PC-9 (cell line): Measurements from ENCODE around the gene SELE.

Experiments
- EZH2 ChIP-seq: fragments of 200-600 bp; sonication (generic); IDR thresholded peaks from 2 replicates; pipeline ENCODE4 v1.8.0; 2017; ENCODE audit warnings: antibody characterized with exemption, low read depth
- TF ChIP-seq, protein P1 (sequence below): fragments of 200-600 bp; sonication (generic); conservative IDR thresholded peaks from 2 replicates; pipeline ENCODE4 v1.6.1; 2017; ENCODE audit warnings: mixed run types, antibody characterized with exemption, mild to moderate bottlenecking, moderate library complexity

GRCh38 chr1:169768161-169768560, 34.3 kb upstream of the SELE start:
- TF ChIP-seq, protein P1, sequence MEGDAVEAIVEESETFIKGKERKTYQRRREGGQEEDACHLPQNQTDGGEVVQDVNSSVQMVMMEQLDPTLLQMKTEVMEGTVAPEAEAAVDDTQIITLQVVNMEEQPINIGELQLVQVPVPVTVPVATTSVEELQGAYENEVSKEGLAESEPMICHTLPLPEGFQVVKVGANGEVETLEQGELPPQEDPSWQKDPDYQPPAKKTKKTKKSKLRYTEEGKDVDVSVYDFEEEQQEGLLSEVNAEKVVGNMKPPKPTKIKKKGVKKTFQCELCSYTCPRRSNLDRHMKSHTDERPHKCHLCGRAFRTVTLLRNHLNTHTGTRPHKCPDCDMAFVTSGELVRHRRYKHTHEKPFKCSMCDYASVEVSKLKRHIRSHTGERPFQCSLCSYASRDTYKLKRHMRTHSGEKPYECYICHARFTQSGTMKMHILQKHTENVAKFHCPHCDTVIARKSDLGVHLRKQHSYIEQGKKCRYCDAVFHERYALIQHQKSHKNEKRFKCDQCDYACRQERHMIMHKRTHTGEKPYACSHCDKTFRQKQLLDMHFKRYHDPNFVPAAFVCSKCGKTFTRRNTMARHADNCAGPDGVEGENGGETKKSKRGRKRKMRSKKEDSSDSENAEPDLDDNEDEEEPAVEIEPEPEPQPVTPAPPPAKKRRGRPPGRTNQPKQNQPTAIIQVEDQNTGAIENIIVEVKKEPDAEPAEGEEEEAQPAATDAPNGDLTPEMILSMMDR: no peak
- no peak for TF ChIP-seq EZH2
